Stimulated activated CD4-positive, alpha-beta T cell treated with anti-CD3 and anti-CD28 coated beads, Interleukin-4, amount 100 ng/mL, for 1 hour (primary cell): ENCODE data around the gene PSPH.
"Not testable (repeated sequence)": the region's sequence is repeated elsewhere in the genome, so short reads cannot be mapped to it uniquely, and the experiment has no call there.

Source experiments
- DNase-seq: peaks from one replicate; pipeline ENCODE4 v3.0.0-alpha.2; 2020

Gene PSPH

DNA sequence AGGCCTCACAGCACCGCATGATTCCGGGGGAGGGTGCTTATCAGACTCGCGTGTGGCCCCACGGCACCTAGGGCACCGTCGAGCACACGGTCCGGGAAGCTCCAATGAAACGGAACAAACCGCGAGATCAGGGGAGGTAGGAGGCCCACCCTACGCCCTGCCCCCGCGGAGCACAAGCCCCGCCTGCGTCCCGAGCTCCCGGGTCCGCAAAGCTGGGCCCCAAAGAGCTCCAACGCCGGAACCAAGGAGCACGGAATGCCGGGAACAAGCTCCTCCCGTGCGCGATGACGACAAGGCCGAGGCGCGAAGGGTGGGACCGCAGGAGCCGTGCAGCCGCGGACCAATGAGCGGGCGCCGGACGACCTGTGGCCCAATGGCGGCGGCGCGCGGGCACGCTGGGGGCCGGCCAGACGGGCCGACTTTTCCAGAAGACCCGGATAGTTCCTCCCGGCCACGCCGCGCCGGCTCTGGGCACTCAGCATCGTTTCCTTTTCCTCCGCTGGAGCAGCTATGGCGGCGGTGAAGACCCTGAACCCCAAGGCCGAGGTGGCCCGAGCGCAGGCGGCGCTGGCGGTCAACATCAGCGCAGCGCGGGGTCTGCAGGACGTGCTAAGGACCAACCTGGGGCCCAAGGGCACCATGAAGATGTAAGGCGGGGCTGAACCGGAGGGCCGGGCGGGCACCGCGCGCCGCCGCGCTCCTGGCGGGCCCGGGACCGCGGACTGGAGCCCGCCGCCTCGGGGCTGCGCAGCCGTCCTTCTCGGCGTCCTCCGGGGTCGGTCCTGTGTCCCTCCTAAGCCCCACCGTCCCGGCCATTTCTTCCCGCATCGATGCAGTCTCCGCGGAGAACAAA, at the start of gene PSPH, which contains the start of gene CCT6A:
PSPH (minus strand) TSS at position 106 of the 853 bp plus-strand sequence. CDS start 30,232 bp downstream, outside the sequence.
CCT6A (plus strand) TSS at position 427 of the 853 bp plus-strand sequence; CDS start at position 511, 84 bp downstream.
- DNase-seq, result peak; percentile 94

DNA sequence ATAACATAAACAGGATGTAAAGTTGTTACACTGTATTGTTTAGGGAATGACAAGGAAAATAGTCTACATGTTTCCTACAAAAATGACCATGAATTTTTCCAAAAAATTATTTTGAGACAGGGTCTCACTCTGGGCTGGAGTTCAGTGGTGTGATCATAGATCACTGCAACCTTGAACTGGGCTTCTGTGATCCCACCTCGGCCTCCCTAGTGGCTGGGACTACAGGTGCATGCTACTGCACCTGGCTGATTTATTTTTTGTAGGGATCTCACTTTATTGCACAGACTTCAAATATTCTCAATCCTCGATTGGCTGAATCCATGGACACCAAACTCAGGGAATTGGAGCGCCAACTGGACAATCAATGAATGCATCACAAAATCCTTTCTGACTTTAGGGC, 48.4 kb upstream of the PSPH start:
- no peak for DNase-seq

DNA sequence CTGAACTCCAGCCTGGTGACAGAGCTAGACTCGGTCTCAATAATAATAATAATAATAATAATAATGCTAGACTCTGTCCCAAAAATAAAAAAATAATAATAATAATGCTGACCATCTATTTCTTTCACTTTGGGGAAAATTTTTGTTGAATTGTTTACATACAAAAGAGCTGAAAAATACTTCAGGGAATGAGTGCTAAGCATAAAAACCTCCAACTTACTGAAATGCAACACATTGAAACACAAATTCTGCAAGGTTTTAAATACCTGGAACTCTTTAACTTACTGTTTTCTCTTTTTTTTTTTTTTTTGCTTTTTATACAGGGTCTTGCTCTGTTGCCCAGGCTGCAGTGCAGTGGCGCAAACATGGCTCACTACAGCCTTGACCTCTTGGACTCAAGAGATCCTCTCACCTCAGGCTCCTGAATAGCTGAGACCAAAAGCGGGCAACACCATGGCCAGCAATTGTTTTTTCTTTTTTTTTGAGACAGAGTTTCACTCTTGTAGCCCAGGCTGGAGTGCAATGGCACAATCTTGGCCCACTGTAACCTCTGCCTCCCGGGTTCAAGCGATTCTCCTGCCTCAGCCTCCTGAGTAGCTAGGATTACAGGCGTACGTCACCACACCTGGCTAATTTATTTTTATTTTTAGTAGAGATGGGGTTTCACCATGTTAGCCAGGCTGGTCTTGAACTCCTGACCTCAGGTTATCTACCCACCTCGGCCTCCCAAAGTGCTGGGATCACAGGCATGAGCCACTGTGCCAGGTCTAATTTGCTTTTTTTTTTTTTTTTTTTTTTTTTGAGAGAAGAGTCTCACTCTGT, 47.2 kb upstream of the PSPH start:
- not testable (repeated sequence) for DNase-seq

DNA sequence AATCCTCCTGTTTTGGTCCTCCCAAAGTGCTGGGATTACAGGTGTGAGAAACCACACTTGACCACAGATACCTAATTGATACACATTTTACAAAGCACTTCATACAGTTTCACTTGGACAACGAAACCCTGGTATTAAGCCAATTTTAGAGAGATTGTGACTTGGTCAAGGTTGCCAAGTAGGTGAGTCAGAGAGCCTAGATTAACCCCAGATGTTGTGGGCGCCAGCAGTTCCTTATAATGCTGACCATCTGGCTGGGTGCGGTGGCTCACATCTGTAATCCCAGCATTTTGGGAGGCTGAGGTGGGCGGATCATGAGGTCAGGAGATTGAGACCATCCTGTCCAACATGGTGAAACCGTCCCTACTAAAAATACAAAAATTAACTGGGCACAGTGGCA, 46.5 kb upstream of the PSPH start:
- DNase-seq, result no peak

DNA sequence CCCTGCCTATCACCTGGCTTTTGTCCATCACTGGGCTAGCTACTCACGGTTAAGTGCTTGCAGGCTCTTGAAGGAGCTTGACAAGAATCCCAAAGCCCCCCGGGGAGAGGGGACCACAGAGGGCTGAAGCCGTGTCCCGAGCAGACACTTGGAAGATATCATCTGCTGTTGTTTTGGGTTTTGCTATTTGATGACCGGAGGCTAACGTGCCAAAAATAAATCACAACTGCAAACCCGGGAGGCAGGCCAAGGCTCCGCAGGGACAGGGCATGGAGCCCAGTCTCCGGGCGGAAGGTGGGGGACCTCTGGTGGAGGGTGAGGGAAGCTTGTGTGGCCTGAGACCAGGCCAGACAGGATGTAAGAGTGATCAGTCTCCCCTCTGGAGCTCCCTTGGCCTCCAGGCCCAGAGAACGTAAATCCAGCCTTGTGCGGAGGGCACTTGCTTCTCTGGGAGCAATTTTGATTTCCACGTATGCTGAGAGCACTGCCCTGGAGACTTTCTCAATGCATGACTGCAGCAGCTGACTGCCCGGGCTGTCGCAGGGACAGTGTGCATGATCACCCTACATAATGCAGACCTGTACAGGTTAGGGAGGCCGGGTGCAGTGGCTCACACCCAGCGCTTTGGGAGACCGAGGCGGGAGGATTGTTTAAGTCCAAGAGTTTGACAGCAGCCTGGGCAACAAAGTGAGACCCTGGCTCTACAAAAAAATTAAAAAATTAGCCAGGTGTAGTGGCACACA, 41.7 kb upstream of the PSPH start, which contains the start of gene PHKG1:
PHKG1 (minus strand) TSS at position 164 of the 743 bp plus-strand sequence. CDS start 4,011 bp downstream, outside the sequence.
- DNase-seq, result no peak

DNA sequence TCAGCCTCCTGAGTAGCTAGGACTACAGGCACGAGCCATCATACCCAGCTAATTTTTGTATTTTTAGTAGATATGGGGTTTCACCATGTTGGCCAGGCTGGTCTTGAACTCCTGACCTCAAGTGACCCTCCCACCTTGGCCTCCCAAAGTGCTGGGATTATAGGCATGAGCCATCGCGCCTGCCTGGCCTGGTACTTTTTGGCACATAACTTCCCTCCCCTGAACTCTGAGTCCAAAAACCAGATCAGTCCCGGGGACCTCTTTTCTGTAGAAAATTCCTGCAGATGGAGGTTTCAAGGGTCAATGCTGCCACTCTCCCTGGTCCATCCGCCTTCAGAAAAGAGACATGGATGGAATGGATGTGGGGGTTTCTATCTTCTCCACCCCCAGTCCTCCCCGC, 41.1 kb upstream of the PSPH start:
- not testable (repeated sequence) for DNase-seq

DNA sequence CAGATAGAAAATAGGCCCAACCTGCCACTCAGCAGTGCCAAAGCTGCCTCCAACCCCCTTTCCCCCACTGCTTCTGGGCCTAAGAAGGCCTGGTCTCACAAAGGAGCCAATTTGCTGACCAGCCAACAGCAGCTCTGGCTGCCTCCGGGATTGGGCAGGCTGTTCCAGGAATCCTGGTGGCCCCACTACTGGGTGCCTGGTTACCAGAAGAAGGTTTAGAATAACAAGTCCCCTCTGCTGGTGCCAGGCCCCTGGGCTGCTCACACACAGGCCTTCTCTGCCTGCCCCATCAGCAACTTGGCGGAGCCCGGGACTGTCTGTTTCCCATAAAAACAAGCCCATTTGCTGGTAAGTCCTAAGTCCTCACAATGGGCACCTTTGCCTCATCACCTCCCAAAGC, 40.3 kb upstream of the PSPH start:
- no peak for DNase-seq

DNA sequence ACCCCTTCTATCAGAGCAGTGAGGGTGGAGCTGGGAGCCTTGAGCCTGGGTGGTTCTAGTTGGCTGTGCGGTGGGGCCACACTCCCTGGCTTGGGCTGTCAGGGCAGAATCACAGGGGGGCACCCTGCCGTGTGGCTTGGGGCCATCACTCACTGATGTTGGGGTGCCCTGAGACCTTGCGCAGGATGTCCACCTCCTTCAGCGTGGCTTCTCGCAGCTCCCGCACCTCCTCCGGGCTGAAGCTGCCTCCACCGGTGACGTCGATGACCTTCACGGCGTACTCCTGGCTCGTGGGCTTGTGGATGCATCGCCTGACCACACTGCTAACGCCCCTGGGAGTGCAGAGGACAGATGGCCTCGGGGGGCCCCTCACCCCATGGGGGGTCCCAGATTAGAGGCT, 36.2 kb upstream of the PSPH start:
- DNase-seq, result no peak

DNA sequence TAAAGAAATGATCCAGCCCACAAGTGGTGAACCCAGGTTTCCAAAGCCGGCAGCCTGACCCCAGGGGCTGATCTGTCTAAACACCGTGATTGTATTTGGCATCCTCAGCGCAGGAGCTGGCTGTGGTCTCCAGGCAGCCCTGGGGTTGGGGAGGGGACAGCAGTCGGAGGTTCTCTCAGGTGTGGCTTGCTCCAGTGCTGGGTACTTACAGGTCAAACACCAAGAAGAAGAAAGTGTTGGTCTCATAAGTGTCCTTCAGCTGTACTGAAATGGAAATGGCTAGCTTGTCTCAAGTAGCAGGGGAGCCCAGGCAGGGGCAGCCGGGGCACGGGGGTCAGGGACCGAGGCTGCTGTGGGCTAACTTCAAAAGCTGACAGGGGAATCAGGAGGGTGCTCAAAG, 35.5 kb upstream of the PSPH start:
- DNase-seq, result no peak

DNA sequence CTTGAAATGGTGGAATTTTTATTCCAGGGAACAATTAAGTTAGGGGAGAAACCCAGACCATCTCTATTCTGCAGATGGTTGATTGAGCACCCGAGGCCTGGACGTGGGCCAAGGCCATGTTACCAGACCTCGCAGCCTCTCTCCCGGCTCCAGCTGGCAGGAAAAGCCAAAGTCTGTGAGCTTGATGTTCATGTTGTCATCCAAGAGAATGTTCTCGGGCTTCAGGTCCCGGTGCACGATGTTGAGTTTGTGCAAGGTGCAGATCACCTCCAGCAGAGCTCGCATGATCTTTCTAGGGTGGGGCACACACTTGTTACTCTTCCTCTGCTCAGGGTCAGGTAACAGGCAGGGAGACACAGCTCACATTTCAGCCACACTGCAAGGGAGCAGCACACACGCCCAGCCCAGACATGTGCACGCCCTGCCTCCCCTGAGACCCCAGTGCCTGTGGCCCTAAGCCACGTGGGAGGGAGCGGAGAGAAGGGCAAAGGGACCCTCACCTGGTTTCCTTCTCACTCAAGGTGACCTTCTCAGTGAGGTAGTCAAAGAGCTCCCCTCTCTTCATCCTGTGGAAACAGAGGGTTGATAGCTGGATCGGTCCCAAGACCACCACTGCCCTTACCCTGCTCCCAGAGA, 32.0 kb upstream of the PSPH start:
- DNase-seq, result no peak

DNA sequence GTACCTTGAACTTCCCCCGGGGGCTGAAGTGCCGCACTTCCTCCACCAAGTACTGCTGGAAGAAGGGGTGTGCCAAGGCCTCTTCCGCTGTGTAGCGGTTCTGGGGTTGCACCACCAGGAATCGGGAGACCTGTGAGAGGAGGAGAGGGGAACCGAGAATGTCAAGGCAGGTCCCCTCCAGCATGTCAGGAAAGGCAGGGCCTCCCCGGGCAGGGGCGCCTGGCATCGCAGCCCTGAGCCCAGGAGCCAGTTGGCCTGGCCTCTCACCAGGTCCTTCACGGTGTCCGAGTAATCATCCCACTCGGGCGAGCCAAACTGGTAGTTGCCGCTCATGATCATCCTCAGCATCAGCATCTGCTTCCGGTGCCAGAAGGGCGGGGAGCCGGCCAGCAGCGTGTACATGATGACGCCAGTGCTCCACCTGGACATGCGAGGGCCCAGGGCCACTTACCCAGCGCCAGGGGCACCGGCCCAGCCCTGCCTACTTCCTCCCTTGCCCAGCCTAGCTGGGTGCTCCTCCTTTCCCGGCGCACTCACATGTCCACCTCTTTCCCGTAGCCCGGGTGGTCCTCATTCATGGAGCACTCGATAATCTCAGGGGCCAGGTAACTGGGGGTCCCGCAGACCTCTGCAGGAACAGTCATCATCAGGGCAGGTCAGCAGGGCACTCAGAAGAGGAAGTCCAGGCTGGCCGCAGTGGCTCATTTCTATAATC, 30.5 kb upstream of the PSPH start:
- DNase-seq, result no peak

DNA sequence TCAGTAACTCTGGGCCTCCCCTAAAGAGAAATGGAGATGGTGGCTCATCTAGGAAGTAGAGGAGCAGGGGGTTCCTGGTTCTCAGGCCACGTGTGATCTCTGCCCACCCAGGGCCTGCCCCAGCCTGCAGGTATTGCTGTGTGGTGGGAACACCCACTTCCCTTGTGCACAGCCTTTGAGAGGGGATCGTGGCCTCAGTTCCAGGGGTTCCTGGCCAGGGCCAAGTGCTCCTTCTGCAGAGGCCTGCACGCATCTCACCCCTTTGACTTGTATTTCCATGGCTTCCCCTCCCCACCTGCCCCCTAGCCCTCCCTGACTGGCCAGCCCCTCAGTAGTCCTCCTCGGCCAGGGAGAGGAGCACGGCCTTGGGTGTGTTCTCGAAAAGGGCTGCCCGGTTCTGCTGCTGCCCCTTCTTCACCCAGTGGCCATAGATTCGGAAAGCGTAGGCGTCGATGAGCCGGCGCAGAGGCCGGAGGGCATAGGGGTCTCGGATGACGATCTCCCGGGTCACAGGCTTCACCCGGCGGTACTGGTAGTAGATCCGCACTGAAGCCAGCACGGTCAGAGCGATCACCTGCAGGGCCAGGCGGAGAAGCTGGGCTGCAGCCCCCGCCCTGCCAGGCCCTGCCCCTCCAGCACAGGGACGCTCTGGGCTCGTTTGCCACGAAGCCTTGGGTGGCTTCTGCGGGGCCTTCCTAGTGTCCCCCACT, 29.6 kb upstream of the PSPH start:
- DNase-seq, result not testable (repeated sequence)

DNA sequence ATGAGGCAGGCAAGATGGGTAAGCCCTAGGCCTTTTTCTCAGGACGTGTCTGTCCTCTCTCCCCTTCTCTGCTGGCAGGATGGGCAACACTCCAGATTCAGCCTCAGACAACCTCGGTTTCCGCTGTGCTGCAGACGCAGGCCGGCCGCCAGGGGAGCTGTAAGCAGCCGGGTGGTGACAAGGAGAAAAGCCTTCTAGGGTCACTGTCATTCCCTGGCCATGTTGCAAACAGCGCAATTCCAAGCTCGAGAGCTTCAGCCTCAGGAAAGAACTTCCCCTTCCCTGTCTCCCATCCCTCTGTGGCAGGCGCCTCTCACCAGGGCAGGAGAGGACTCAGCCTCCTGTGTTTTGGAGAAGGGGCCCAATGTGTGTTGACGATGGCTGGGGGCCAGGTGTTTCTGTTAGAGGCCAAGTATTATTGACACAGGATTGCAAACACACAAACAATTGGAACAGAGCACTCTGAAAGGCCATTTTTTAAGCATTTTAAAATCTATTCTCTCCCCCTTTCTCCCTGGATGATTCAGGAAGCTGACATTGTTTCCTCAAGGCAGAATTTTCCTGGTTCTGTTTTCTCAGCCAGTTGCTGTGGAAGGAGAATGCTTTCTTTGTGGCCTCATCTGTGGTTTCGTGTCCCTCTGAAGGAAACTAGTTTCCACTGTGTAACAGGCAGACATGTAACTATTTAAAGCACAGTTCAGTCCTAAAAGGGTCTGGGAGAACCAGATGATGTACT, 28.4 kb upstream of the PSPH start:
- no peak for DNase-seq

DNA sequence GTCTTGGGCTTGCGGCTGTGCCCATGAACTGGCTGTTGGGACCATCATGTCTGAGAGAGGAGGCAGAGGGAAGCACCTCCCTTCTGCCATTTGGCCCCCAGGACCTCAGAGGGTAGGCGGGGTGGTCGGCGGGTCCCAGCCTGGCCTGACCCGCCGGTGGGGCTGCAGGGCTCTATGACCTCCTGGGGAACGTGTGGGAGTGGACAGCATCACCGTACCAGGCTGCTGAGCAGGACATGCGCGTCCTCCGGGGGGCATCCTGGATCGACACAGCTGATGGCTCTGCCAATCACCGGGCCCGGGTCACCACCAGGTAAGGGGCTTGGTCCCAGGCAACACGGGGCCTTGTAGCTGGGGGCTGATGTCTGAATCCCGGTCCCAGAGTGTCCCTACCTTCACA, 27.0 kb upstream of the PSPH start:
- no peak for DNase-seq

DNA sequence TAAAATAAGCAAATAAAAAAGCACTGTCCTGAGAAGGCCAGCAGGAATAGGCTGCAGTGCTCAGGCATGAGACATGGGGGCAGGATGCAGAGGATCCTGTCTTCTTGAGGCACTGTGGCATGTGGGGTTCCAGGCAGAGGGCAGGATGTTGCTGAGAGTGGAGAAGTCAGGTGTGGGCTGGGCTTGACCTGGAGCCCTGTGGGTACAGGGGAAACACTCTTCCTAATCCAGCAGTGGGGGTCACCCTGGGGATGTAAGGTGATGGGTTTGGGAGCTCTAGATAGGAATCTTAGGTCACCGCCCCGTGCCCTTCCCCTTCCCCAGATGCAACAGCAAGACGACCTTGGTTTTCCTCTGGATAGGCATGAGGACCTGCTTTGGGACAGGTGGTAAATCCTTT, 26.4 kb upstream of the PSPH start:
- DNase-seq, result no peak

DNA sequence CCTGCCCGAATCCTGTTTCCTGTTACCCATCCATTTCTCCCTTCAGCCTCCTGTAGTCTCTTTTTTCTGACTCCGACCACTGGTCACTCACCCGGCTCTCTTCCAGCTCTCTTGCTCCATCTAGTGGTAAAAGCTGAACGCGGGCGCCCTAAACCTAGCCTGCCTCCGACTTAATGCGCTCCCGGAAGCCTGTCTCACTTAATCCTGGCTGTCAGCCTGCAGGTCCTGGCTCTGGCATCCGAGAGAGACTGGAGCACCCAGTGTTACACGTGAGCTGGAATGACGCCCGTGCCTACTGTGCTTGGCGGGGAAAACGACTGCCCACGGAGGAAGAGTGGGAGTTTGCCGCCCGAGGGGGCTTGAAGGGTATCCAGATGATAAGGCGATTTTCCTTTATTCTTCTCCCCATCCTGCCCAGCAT, 23.1 kb upstream of the PSPH start:
- DNase-seq, result peak; percentile 57

DNA sequence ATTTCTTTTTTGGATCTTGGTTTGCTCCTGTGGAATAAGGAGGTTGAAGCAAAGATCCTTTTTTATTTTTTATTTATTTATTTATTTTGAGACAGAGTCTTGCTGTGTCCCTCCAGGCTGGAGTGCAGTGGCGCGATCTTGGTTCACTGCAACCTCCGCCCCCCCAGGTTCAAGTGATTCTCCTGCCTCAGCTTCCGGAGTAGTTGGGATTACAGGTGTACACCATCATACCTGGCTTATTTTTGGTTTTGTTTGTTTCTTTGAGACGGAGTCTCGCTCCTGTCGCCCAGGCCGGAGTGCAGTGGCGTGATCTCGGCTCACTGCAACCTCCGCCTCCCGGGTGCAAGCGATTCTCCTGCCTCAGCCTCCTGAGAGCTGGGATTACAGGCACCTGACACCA, 15.1 kb upstream of the PSPH start:
- DNase-seq, result not testable (repeated sequence)

DNA sequence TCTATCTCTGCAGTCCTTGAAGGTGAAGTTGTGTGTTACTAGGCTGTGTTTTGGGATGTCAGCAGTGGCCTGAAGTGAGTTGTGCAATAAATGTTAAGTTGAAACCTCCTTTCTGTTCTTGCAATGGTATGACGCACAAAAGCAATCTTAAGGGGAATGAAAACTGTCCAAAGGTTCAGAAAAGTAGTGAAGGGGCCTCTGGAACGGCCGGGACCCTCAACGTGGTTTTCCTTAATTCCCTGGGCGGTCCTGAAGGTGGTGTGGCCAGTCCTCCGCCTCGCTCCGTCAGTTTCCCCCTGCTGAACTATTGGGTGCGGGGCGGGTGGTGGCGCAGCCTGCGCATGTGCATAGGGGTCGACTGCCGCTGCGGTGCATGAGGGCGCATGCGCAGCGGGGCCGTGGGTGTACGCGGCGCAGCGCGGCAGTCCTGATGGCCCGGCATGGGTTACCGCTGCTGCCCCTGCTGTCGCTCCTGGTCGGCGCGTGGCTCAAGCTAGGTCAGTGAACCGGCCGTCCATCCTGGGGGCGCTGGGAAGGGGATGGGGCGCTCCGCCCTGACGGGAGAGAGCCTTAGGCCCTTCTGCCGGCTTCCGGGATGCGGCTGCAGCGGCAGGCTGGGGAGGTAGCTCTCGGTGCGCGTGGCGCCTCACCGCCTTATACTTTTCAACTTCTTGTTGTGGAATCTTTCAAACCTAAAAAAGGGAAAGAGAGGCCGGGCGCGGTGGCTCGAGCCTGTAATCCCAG, 12.8 kb upstream of the PSPH start, which contains the start of gene SUMF2:
SUMF2 (plus strand) TSS at position 405 of the 744 bp plus-strand sequence; CDS start at position 431, 26 bp downstream.
- DNase-seq, result peak; percentile 92

DNA sequence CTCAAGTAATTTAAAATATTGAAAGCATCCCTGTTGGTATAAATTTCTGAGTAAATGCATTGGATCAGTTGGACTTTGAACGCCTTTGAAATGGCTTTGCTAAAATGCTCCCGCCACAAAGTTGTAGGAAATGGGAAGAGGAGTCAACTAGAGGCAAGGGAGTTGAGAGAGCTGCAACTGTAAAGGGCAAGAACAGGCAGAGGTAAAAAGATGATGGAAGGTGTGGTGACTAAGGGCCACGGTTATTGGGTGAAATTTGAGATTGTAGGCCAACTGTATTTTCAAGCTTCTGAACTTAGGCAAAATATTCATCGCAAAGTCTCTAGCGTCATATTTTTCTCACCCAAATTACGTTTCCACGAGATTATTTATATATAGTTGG, 12.2 kb upstream of the PSPH start:
- DNase-seq, result no peak
